HepG2 (cell line): ENCODE data around the gene GRM8.

ENCODE experiments used
- IRF9 ChIP-seq: sonication (generic); formaldehyde crosslinking; IDR thresholded peaks from 2 replicates; pipeline ENCODE4 v1.8.0; 2022; ENCODE audit warnings: missing genetic modification reagents, mild to moderate bottlenecking, borderline replicate concordance
- PITX1 ChIP-seq: sonication (generic); formaldehyde crosslinking; IDR thresholded peaks from 2 replicates; pipeline ENCODE4 v1.5.1; 2020; ENCODE audit warnings: mild to moderate bottlenecking, missing genetic modification reagents
- ZFP90 ChIP-seq: sonication (generic); formaldehyde crosslinking; IDR thresholded peaks from 2 replicates; pipeline ENCODE4 v1.8.0; 2022; ENCODE audit warnings: missing genetic modification reagents, mild to moderate bottlenecking, inconsistent platforms, borderline replicate concordance
- TF ChIP-seq, protein P1 (sequence below): sonication (generic); formaldehyde crosslinking; IDR thresholded peaks from 2 replicates; pipeline ENCODE4 v1.4.0; 2020; ENCODE audit warnings: mild to moderate bottlenecking, missing genetic modification reagents

GRCh38 chr7:127258111-127258510, 5.4 kb upstream of the GRM8 start:
- no peak for TF ChIP-seq PITX1 (CRISPR knock-in tag)
- no peak for TF ChIP-seq ZFP90 (CRISPR knock-in tag)
- TF ChIP-seq, protein P1, sequence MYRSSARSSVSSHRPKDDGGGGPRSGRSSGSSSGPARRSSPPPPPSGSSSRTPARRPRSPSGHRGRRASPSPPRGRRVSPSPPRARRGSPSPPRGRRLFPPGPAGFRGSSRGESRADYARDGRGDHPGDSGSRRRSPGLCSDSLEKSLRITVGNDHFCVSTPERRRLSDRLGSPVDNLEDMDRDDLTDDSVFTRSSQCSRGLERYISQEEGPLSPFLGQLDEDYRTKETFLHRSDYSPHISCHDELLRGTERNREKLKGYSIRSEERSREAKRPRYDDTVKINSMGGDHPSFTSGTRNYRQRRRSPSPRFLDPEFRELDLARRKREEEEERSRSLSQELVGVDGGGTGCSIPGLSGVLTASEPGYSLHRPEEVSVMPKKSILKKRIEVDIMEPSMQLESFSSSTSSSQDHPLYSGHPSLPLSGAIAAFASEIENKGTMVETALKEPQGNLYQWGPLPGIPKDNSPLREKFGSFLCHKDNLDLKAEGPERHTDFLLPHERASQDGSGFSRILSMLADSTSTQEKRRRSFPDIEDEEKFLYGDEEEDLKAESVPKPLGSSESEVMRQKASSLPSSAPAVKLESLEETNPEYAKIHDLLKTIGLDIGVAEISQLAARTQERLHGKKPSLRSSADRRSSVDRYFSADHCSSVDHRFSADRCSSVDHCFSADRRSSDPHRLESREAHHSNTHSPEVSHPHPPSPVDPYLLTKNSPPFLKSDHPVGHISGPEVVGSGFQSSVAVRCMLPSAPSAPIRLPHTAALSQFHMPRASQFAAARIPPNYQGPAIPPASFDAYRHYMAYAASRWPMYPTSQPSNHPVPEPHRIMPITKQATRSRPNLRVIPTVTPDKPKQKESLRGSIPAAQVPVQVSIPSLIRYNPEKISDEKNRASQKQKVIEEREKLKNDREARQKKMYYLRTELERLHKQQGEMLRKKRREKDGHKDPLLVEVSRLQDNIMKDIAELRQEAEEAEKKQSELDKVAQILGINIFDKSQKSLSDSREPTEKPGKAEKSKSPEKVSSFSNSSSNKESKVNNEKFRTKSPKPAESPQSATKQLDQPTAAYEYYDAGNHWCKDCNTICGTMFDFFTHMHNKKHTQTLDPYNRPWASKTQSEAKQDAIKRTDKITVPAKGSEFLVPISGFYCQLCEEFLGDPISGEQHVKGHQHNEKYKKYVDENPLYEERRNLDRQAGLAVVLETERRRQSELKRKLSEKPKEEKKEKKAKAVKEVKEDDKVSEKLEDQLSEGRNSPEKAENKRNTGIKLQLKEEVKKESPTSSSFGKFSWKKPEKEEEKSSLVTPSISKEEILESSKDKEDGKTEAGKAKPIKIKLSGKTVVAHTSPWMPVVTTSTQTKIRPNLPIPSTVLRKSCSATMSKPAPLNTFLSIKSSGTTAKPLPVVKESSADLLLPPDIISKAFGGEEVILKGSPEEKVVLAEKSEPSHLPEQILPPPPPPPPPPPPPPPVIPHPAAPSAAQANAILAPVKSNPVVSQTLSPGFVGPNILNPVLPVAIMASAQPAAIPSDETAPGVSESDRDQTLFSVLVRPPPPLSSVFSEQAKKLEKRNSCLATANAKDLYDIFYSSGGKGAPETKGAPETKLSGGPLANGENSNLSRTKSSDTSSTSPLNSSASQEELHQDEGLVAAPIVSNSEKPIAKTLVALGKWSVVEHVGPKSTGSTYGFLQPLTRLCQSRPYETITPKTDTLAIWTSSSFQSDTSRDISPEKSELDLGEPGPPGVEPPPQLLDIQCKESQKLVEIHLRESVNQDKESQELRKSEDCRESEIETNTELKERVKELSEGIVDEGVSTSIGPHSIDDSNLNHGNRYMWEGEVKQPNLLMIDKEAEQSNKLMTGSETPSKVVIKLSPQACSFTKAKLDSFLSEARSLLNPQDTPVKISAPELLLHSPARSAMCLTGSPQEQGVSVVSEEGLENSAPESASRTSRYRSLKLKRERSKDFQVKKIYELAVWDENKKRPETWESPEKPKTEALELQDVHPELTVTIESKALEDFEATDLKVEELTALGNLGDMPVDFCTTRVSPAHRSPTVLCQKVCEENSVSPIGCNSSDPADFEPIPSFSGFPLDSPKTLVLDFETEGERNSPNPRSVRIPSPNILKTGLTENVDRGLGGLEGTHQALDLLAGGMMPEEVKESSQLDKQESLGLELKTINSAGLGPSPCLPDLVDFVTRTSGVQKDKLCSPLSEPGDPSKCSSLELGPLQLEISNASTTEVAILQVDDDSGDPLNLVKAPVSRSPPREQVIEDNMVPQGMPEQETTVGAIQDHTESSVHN (CRISPR knock-in tag): no peak
- TF ChIP-seq IRF9 (CRISPR knock-in tag): no peak
